IMR-90 (cell line): Measurements from ENCODE around the gene SLC50A1. TPM values are rescaled to one million over a fixed set of nuclear protein-coding genes. Genes with fewer than 3 reads are reported as not detected.

ENCODE experiments used
- ATAC-seq: fragments of 200-7000 bp; cut with Tn5 transposase; 2 replicates; pipeline ENCODE4 v1.9.1; 2020; ENCODE audit warnings: low read depth, mild to moderate bottlenecking, moderate library complexity
- BruUV-seq: library from RNA; stranded (reverse); fragments of 400-500 nt; replicated peaks from 2 replicates; lab custom pipeline; 2021; lab: Mats Ljungman, UMichigan
- CTCF ChIA-PET: fragments of 300-600 bp; formaldehyde crosslinking; extraction: SDS; loops from one replicate; lab custom pipeline; 2021; ENCODE audit warnings: antibody characterized with exemption; lab: Yijun Ruan, JAX
- POLR2A ChIA-PET: fragments of 300-600 bp; sonication (Branson Sonifier 250); formaldehyde crosslinking; loops from one replicate; lab custom pipeline; 2022; ENCODE audit warnings: antibody characterized with exemption; ENCODE audit not compliant: unreplicated experiment; lab: Charles Lee
- DNase-seq: peaks from one replicate; pipeline ENCODE4 v3.0.0; 2013
- H2AFZ ChIP-seq: replicated peaks from 2 replicates; pipeline ENCODE3; 2013; ENCODE audit warnings: low read length, mild to moderate bottlenecking; ENCODE audit not compliant: poor library complexity
- H2AK5ac ChIP-seq: 2 replicates; pipeline ENCODE4 v1.6.1; 2013; ENCODE audit warnings: low read depth, low read length, inconsistent platforms
- H2AK9ac ChIP-seq: replicated peaks from 2 replicates; pipeline ENCODE3; 2013; ENCODE audit warnings: mild to moderate bottlenecking, low read depth, low read length, moderate library complexity; ENCODE audit not compliant: poor library complexity
- H2BK120ac ChIP-seq: 2 replicates; pipeline ENCODE4 v1.6.1; 2013; ENCODE audit warnings: low read depth, low read length, inconsistent platforms
- H2BK15ac ChIP-seq: 3 replicates; pipeline ENCODE4 v1.6.1; 2013; ENCODE audit warnings: low read depth, low read length, inconsistent platforms
- H2BK20ac ChIP-seq: 2 replicates; pipeline ENCODE4 v1.6.1; 2013; ENCODE audit warnings: low read depth, mild to moderate bottlenecking, inconsistent platforms, low read length, moderate library complexity
- H2BK5ac ChIP-seq: 2 replicates; pipeline ENCODE4 v1.6.1; 2013; ENCODE audit warnings: mild to moderate bottlenecking, low read depth, low read length, inconsistent platforms; ENCODE audit not compliant: poor library complexity, severe bottlenecking
- H3K14ac ChIP-seq: replicated peaks from 2 replicates; pipeline ENCODE4 v1.6.1; 2013; ENCODE audit warnings: low read depth, low read length, inconsistent platforms
- H3K18ac ChIP-seq: 2 replicates; pipeline ENCODE4 v1.6.1; 2013; ENCODE audit warnings: low read depth, low read length, control low read depth
- H3K23ac ChIP-seq: 2 replicates; pipeline ENCODE4 v1.6.1; 2013; ENCODE audit warnings: low read depth, low read length, inconsistent platforms
- H3K27ac ChIP-seq: 2 replicates; pipeline ENCODE4 v1.5.1; 2013; ENCODE audit warnings: mild to moderate bottlenecking, control low read depth, low read length; ENCODE audit not compliant: insufficient read depth
- H3K27me3 ChIP-seq: 2 replicates; pipeline ENCODE4 v1.6.1; 2013; ENCODE audit warnings: low read length; ENCODE audit not compliant: control insufficient read depth, insufficient read depth
- H3K36me3 ChIP-seq: 2 replicates; pipeline ENCODE4 v1.6.1; 2013; ENCODE audit warnings: low read length, mixed read lengths; ENCODE audit not compliant: control insufficient read depth, insufficient read depth
- H3K4ac ChIP-seq: 2 replicates; pipeline ENCODE4 v1.6.1; 2013; ENCODE audit warnings: low read depth, low read length, inconsistent platforms
- H3K4me1 ChIP-seq: 2 replicates; pipeline ENCODE4 v1.6.1; 2013; ENCODE audit warnings: low read length, mixed read lengths; ENCODE audit not compliant: control insufficient read depth, insufficient read depth
- H3K4me2 ChIP-seq: 2 replicates; pipeline ENCODE4 v1.6.1; 2013; ENCODE audit warnings: low read depth, mild to moderate bottlenecking, control low read depth, low read length, moderate library complexity
- H3K4me3 ChIP-seq: 2 replicates; pipeline ENCODE4 v1.5.1; 2013; ENCODE audit warnings: low read depth, mild to moderate bottlenecking, control low read depth, low read length, moderate library complexity; ENCODE audit not compliant: insufficient read depth
- H3K56ac ChIP-seq: 2 replicates; pipeline ENCODE4 v1.6.1; 2013; ENCODE audit warnings: low read length, inconsistent platforms; ENCODE audit not compliant: insufficient read depth; ENCODE audit errors: extremely low read depth
- H3K79me1 ChIP-seq, 2 experiments: 2 replicates each; pipeline ENCODE4 v1.6.1; 2013; ENCODE audit warnings: low read length in 2 of 2, inconsistent platforms in 1 of 2, low read depth in 1 of 2
- H3K9ac ChIP-seq: 2 replicates; pipeline ENCODE4 v1.6.1; 2013; ENCODE audit warnings: low read depth, low read length, control low read depth
- H3K9me1 ChIP-seq: 2 replicates; pipeline ENCODE4 v1.6.1; 2013; ENCODE audit warnings: low read length, inconsistent platforms; ENCODE audit not compliant: insufficient read depth
- H3K9me3 ChIP-seq: 2 replicates; pipeline ENCODE4 v1.6.1; 2013; ENCODE audit warnings: low read length; ENCODE audit not compliant: control insufficient read depth, insufficient read depth
- H4K20me1 ChIP-seq: 2 replicates; pipeline ENCODE4 v1.6.1; 2013; ENCODE audit warnings: low read length, inconsistent platforms; ENCODE audit not compliant: insufficient read depth
- H4K5ac ChIP-seq: 2 replicates; pipeline ENCODE4 v1.6.1; 2013; ENCODE audit warnings: mild to moderate bottlenecking, low read depth, low read length, control low read depth
- H4K8ac ChIP-seq, 2 experiments: 2 replicates each; pipeline ENCODE4 v1.6.1; 2013; ENCODE audit warnings: low read depth in 2 of 2, low read length in 2 of 2, control low read depth in 1 of 2, inconsistent platforms in 1 of 2
- H4K91ac ChIP-seq: 2 replicates; pipeline ENCODE4 v1.6.1; 2013; ENCODE audit warnings: low read depth, low read length, inconsistent platforms; ENCODE audit not compliant: insufficient read depth
- CEBPB ChIP-seq: IDR thresholded peaks from 2 replicates; pipeline ENCODE4 v1.6.1; 2012; ENCODE audit warnings: low read depth, low read length, improper control_type of control experiment
- CHD1 ChIP-seq: IDR thresholded peaks from 2 replicates; pipeline ENCODE4 v1.6.1; 2012; ENCODE audit warnings: low read depth, low read length, improper control_type of control experiment
- CTCF ChIP-seq: conservative IDR thresholded peaks from 2 replicates; pipeline ENCODE4 v1.5.1; 2012; ENCODE audit warnings: mild to moderate bottlenecking, low read depth, low read length, improper control_type of control experiment
- ELK1 ChIP-seq: fragments of 150-350 bp; IDR thresholded peaks from 2 replicates; pipeline ENCODE4 v1.6.1; 2016; ENCODE audit warnings: low read depth, mild to moderate bottlenecking, low read length, moderate library complexity, borderline replicate concordance
- FOS ChIP-seq: fragments of 150-350 bp; IDR thresholded peaks from 2 replicates; pipeline ENCODE4 v1.6.1; 2016; ENCODE audit warnings: low read depth, low read length
- NFE2L2 ChIP-seq: fragments of 150-350 bp; IDR thresholded peaks from 2 replicates; pipeline ENCODE4 v1.6.1; 2016; ENCODE audit warnings: low read depth, mild to moderate bottlenecking, low read length
- POLR2A ChIP-seq: IDR thresholded peaks from 2 replicates; pipeline ENCODE4 v1.6.1; 2012; ENCODE audit warnings: mild to moderate bottlenecking, low read depth, low read length
- RAD21 ChIP-seq: IDR thresholded peaks from 2 replicates; pipeline ENCODE4 v1.6.1; 2012; ENCODE audit warnings: low read length, improper control_type of control experiment
- SMC3 ChIP-seq: fragments of 150-350 bp; IDR thresholded peaks from 2 replicates; pipeline ENCODE4 v1.6.1; 2016; ENCODE audit warnings: low read depth, mild to moderate bottlenecking, antibody characterized with exemption, low read length, moderate library complexity
- WGBS, 2 experiments: methylation state at CpG; one replicate each; pipeline versions ENCODE4 v1.1.5 to v1.1.7; 2013; ENCODE audit warnings: missing lambda C conversion rate in 2 of 2; ENCODE audit not compliant: insufficient read length in 1 of 2; ENCODE audit errors: extremely low coverage in 2 of 2; 5-methylcytosine and 5-hydroxymethylcytosine counted together
- dilution Hi-C: fragments of 300-500 bp; cut with HindIII; formaldehyde crosslinking; loops from one replicate; pipeline ENCODE4 v1.14.3; 2018; ENCODE audit warnings: low sequenced_read_pairs; ENCODE audit not compliant: unreplicated experiment
- in situ Hi-C: fragments of 300-500 bp; cut with MboI; formaldehyde crosslinking; loops from 3 replicates; pipeline ENCODE4 v1.14.3; 2019; ENCODE audit warnings: low sequenced_read_pairs, inconsistent platforms, mixed read lengths
- intact Hi-C: fragments of 100-400 bp; cut with micrococcal nuclease; formaldehyde crosslinking; loops from 2 replicates; pipeline ENCODE4 v1.10.0; 2022
- polyA plus RNA-seq, 3 experiments: library from polyadenylated mRNA; depleted of rRNA; stranded (reverse); fragments of >200 nt; gene quantifications; 2 replicates each; pipeline ENCODE4 v1.2.3, GENCODE V29; 2012; ENCODE audit warnings: low replicate concordance in 1 of 3
- total RNA-seq: library from RNA; depleted of rRNA; stranded (reverse); fragments of >200 nt; gene quantifications from 2 replicates; pipeline ENCODE4 v1.2.3, GENCODE V29; 2012
- TF ChIP-seq, protein P1 (sequence below): fragments of 150-350 bp; IDR thresholded peaks from 2 replicates; pipeline ENCODE4 v1.6.1; 2017; ENCODE audit warnings: mild to moderate bottlenecking, antibody characterized with exemption, low read length, low read depth

SLC50A1 gene
- total and polyA plus RNA-seq, 2 of the 4 experiments (the other 2 are of a cell fraction): 20.6 to 20.8 TPM

DNA sequence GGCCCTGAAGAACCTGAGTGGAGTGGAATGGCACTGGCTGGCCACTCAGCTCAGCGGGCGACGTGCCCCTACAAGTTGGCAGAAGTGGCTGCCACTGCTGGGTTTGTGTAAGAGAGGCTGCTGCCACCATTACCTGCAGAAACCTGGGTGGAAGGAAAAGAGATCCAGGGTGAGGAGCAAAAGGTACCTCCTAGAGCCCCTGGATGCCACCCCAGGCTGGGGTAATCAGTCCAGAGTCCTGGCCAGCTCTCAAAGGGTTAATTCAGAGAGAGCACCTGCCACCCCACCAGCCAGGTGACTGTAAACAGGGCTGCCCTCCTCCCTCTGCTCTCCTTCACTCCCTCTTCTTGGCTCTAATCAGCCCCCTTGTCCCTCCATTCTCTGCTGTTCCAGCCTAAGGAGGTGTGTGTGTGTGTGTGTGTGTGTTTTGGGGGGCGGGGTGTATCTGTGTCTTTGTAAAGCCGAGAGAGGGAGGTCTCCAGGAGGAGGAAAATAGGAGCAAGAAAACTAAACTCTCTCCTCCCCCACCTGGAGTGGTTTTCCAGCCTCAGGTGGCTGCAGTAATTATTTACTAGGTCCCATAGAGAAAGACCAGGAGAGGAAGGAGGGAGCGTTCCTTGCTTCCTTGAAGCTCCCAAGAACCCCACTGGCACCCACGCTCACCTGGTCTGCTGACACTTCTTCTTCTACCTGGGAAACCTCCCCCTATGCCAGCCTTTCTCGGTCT lies 50.6 kb downstream of the SLC50A1 start:
- no CpG with 5 or more reads among the region's 8 CpGs for WGBS, 2 experiments
- no peak overlapping the region for H2AFZ ChIP-seq
- no peak overlapping the region for H3K23ac ChIP-seq
- no peak overlapping the region for H3K4me2 ChIP-seq
- POLR2A ChIA-PET: no interaction called here
- DNase-seq (no peak), ATAC-seq (no peak)
- TF ChIP-seq ELK1: no peak
- TF ChIP-seq, protein P1, sequence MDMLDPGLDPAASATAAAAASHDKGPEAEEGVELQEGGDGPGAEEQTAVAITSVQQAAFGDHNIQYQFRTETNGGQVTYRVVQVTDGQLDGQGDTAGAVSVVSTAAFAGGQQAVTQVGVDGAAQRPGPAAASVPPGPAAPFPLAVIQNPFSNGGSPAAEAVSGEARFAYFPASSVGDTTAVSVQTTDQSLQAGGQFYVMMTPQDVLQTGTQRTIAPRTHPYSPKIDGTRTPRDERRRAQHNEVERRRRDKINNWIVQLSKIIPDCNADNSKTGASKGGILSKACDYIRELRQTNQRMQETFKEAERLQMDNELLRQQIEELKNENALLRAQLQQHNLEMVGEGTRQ: no peak
- no peak for TF ChIP-seq FOS
- no peak for TF ChIP-seq CHD1
- no peak for TF ChIP-seq CEBPB
- TF ChIP-seq SMC3: no peak
- TF ChIP-seq POLR2A: no peak
- TF ChIP-seq RAD21: no peak
- TF ChIP-seq NFE2L2: no peak
- TF ChIP-seq CTCF: no peak
- no peak overlapping the region for H4K5ac ChIP-seq
- H2AK5ac ChIP-seq: no peak overlapping the region
- no peaks in the 10 kb centered on the region for H3K79me1 ChIP-seq
- no peak overlapping the region for H3K4me3 ChIP-seq
- intact Hi-C loops: no loop called here
- no peaks in the 10 kb centered on the region for H3K4me1 ChIP-seq
- H3K14ac ChIP-seq: no peak overlapping the region
- no peak overlapping the region for H3K56ac ChIP-seq
- H3K18ac ChIP-seq: no peak overlapping the region
- CTCF ChIA-PET: no interaction called here
- H3K27me3 ChIP-seq: no peaks in the 10 kb centered on the region
- no peaks in the 10 kb centered on the region for H3K9me3 ChIP-seq
- H2AK9ac ChIP-seq: no peak overlapping the region
- H2BK15ac ChIP-seq: no peak overlapping the region
- H4K20me1 ChIP-seq: no peaks in the 10 kb centered on the region
- H3K36me3 ChIP-seq: peaks cover 13% of the 10 kb centered on the region
- no peak overlapping the region for H4K8ac ChIP-seq
- H2BK5ac ChIP-seq: no peak overlapping the region
- no peaks in the 10 kb centered on the region for H3K9me1 ChIP-seq
- no peak overlapping the region for H3K9ac ChIP-seq
- in situ Hi-C loops: no loop called here
- H3K4ac ChIP-seq: no peak overlapping the region
- no peak overlapping the region for H2BK20ac ChIP-seq
- H3K27ac ChIP-seq: no peak overlapping the region
- dilution Hi-C loops: no loop called here
- BruUV-seq: no TSS peak
- H4K91ac ChIP-seq: no peak overlapping the region
- no peak overlapping the region for H2BK120ac ChIP-seq
